NCI-H748 treated with DMSO at 0.1 percent for 48 hours (cell line): ENCODE measurements around the gene CSNK2B.

Experiments
- DNase-seq: peaks from one replicate; lab custom pipeline; 2025; lab: John Stamatoyannopoulos, UW

The CSNK2B gene

GRCh38 chr6:31711233-31711632, 45.4 kb downstream of the CSNK2B start:
- DNase-seq, result no peak

GRCh38 chr6:31712296-31712695, 46.4 kb downstream of the CSNK2B start:
- no peak for DNase-seq

- DNase-seq, result no peak
Measured at GRCh38 chr6:31713465-31713864, 47.6 kb downstream of the CSNK2B start.

GRCh38 chr6:31713991-31714684, 48.3 kb downstream of the CSNK2B start:
- DNase-seq, result peak; percentile 87

- DNase-seq, result no peak
Measured at GRCh38 chr6:31715022-31715958, 49.4 kb downstream of the CSNK2B start, which contains the start of gene LY6G6D. TSS of gene LY6G6D (plus strand) at chr6:31715348. CDS start at chr6:31715356, 8 bp downstream.

GRCh38 chr6:31717499-31718222, 51.8 kb downstream of the CSNK2B start:
- no peak for DNase-seq

- peak; percentile 84 for DNase-seq
Measured at GRCh38 chr6:31718265-31718664, 52.4 kb downstream of the CSNK2B start.

- no peak for DNase-seq
Measured at GRCh38 chr6:31719001-31719400, 53.1 kb downstream of the CSNK2B start.
